NCI-H82 (cell line): ENCODE measurements around the gene ERCC5.
A peak's percentile ranks its signal among the peaks of the same experiment; 100 is the strongest.

Source experiments
- DNase-seq: peaks from one replicate; lab custom pipeline; 2025; lab: John Stamatoyannopoulos, UW

ERCC5 gene

DNA sequence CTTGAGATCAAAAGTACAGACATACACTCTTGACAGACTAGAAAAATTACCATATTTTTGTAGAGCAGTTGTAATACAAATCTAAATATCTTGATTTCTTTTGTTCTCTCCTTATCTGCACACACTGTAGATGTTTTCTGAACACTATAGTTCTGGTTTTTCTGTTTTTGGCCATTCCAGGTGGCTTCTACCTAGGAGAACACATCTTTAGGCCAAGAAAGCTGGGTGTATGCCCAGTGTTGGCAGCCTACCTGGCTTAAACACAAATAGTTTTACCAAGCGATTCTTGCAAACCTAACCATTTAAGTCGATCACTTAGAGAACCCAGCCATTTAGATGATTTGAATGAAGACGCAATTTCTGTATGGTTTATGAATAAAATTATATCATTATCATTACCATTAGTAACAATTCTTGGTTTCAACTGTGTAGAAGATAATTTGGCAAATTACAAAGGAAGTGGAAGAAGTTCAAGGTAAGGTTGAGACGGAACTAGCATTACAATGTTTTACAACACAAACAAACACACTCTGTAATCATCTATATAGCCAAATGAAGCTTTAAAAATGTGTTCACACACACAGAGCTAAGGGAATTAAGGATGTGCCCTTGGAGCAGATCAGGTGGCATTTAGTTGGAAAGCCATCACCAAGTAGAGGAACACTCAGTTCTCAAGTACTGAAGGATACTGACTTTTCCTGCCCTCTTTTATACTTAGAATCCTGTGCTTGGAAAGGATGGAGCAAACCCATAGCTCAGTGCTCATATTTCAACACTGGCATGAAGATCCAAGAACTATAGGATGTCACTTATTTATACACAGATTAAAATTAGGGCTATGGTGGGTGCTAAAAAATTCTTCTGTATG lies 36.2 kb downstream of the ERCC5 start:
- no peak for DNase-seq

- no peak for DNase-seq
Observed at GRCh38 chr13:102892503-102892902, 46.7 kb downstream of the ERCC5 start.

DNA sequence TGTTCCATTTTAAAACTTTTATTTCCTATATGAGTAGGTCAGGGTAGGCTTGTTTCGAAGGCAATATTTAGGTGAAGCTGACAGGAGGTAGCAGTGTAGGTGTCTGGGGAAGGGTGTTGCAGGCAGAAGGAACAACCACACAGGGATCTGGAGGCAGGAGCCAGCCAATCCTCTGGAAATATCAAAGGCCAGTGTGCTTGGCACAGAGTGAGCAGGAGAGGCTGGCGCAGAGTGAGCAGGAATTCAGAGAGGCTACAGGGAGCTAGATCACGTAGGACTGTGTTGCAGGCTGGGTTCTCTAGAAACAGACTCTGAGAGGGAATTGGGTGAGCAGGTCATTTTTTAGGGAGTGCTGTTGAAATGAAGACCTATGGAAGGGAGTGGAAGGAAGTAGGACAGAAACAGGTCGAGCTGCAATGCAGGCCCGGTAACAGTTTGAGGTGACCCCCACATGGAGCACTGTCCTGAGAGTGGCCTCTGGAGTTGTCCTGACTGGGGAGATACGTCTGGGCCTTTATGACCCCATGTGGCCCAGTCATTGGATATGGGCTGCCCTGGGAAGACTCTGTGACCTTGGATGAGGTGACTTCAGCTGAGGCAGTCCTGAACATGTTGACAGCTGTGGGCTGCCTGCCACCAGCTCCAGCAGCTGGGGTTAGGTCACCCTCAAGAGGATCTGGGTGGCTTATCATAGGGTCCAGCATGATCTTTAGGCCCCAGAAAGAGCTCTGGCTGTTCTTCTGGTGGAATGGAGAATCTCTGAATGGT lies 51.7 kb downstream of the ERCC5 start:
- no peak for DNase-seq

- DNase-seq, result no peak
Observed at GRCh38 chr13:102900193-102900608, 54.4 kb downstream of the ERCC5 start.

DNA sequence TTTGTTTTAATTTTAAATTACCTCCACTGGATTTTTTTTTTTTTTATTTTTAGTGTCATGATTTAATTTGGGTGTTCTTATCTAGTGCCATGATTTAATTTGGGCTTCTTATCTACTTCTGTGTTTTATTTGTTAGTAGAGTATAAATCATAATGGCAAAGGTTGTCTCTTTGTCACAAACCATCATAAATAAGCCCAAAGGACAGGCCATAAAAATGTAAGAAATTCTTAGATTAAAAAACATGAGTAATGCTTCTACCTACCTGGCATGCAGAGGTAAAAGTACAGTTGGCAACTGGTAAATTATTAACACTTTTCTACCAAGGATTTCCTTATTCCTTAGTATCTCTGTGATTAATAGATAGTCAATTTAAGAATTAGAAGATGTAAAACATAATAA lies 55.2 kb downstream of the ERCC5 start:
- DNase-seq, result no peak

DNA sequence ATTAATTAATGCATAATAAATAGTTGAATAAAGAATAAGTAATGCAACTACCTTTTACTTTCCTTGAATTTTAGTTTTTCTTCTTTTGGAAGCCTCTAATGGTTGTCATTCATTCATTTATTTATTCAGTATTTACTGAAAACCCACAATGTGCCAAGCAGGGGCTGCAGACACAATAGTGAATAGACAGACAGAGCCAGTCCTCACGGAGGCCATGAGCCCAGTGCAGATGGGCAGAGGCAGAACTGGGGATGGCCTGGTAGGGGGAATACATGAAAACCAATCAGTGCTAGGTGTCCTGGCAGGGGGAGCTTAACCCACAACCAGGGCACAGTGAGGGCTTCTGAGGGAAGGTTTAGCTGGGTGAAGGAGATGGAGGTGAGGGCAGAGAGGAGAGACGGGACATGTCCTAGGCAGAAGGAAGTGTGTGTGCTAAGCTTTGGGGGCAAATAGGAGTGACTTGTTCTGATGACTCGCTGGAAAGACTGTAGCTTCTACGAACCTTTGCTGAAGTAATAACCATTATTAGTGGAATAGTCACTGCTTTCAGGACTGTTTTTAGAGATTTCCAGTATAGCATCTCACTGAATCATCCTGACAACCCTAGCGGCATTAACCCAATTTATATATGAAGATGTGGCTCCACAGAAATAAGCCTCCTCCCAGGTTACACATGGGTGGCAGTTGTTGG lies 55.9 kb downstream of the ERCC5 start:
- no peak for DNase-seq

DNA sequence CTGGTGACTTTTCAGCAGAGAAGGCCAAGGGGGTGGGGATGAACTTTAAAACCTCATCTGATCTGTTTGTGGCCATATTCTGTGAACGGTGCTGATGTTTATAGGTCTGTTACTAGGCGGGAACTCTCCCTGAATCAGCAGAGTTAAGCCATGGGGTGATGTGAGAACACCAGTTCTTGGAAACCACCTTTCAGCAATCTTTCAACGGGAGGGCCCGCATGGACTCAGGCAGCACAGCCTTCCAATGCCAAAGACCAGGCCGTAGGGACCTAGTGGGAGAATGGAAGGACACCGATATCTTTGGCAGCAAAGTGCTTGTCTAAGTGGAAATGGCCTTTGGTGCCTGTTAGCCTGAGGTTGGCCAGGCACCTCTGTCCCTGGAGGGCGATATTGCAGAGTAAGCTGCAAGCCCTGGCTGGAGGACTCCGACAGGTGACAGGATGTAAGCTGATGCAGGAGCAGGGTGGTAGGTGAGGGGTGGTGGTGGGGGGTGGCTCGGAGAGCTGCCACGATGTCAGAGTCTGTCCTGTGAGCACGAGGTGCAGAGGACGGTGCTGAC lies 57.0 kb downstream of the ERCC5 start:
- DNase-seq, result no peak

DNA sequence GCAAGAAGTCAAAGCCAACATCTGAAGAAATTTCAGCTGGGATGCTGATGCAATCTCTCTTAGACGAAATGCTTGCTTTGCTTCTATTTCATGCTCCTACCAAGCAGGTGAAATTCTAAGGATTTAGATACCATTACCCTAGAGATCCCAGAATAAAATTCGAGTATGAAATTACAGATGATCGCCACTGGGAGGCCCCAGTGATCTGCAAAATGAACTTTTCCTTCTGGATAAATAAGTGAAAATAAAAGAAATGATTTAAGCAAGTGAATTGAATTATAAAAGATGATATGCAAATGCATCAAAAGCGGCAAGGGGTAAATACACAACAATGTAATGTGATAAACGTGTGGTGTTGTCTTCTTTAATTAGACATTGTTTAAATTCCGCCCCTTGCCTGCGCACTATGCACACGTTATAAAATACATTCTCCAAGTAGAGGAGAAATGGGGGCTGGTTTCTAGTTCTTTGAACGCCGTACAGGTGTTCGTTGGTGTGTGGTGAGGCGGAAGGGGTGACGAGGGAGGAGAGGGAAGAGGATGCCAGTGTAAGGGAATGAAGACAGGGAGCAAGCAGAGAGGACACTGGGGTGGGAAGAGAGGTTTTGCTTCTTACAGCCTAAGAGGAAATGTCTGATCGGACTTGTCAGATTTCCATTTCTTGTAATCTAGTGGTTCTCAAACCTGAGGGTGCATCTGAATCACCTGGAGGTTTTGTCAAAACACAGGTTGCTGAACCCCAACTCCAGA lies 58.0 kb downstream of the ERCC5 start:
- DNase-seq, result peak; percentile 44

GRCh38 chr13:102904408-102904862 lies 58.6 kb downstream of the ERCC5 start:
- DNase-seq, result no peak

DNA sequence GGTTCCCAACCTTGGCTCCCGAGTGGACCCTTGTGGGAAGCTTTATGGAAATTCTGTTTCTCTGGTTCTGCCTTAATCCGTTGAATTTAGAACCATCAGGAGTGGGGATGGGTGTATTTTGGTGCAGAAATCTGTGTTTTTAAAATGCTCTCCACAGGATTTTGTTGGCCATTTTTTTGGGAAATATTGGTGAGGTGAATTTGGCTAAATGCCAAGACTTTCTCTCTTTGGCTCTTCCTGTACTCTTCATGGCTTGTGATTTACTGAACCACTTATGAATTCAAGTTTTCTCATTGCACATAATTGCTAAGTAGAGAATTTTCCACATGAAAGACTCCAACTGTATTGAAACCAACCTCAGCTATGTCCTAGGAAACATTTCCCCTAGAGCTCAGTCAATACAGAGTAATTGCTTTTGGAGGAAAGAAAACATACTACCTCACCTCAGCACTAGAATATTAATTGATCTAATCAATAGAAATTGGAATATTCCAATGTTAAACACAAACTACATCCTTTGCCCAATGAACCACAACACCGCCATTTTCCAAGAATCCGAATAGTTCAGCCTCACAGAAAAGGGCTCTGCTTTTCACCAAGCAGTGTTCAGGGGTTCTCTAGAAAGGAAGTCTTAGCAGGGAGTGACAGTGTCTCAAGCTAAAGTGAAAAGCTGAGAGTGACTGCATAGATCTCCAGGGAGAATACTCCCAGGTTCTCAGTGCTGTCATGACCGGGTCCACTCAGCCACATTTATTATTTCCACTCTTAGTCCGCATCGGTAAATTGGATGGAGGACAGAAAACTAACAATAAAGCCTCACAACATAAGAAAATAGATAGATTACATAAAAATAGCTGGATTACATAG lies 60.3 kb downstream of the ERCC5 start:
- DNase-seq, result no peak

- no peak for DNase-seq
Observed at GRCh38 chr13:102907016-102907756, 61.4 kb downstream of the ERCC5 start.

DNA sequence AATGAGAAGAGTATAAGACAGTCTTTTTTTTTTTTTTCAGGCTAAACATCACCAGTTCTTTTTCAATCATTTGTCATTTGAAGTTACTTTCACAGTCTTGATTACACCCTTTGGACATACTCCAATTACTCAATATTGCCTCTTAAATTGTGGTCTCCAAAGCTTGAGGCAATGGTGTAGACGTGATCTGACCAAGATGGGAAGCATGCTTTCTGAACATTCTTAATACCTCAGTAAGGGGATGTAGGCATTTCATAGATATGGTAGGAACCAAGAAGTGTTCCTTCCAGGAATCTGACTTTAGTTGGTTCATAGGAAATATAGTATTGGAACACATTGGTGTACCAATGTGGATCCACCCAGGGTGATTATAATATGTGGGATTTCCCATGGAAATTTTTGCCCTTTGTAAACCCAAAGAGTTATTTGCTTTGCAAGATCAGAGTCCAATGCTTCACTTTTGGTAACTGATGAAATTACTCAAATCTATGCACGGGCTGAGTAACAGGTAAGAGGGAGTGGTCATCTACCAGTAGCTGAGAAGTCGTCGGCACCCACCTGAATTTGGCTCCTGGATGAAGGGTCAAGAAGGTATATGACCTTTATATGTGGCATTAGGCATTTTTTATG lies 62.2 kb downstream of the ERCC5 start:
- no peak for DNase-seq

DNA sequence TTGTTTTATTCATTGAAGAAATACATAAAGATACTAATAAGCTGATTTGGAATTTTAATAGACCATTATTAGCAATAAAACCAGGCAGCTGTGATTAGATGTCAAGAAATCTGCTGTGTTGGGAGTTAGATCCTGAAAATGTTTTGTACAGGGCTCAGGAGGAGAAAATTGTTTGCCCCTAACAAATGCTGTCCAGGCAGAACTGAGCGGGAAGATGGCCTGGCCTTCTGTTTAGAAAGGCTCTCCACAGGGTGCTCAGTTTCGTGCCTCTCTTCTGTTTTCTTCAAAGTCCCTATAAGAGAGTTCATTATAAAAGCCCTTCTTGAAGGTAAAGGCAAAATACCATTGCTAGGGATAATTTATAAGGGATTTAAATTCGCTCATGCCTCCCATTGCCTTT lies 64.1 kb downstream of the ERCC5 start:
- no peak for DNase-seq

DNA sequence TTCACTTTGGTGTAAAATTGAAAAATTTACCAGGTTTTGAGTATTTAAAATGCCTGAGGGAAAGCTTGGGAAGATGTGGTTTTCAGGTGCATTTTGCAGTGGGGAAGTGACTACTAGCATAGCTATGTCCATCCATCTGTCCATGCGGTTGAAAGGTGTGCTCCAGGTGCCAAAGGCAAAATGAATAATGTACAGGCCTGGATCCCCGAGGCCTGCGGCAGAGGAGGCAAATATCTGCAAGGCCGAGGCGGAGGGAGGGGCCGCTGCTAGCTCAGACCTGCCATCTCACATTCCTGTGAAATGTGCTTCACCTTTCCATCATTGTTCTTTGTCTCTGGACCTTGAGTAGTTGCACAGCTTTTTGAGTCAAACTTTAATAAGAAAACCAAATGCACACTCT lies 65.5 kb downstream of the ERCC5 start:
- DNase-seq, result no peak

DNA sequence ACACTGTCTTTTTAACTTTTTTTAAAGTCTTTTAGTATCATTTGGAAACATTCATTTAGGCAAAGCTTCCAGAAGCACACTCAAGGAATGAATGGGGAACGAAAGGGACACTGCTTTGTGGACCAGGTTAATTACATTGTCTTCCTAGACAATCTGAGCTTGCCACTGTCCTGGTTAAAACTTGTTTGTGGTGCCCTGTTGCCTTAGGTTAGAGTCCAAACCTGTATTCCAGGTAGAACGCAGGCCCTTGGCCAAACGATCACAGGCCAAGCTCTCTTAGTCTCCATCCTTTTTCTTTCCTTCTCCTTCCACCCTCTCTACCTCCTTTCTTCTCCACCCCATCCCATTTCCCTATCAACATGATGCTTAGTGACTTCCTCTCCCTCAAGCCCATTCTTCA lies 66.8 kb downstream of the ERCC5 start:
- DNase-seq, result no peak

- DNase-seq, result peak; percentile 36
Observed at GRCh38 chr13:102913914-102914313, 68.1 kb downstream of the ERCC5 start.

DNA sequence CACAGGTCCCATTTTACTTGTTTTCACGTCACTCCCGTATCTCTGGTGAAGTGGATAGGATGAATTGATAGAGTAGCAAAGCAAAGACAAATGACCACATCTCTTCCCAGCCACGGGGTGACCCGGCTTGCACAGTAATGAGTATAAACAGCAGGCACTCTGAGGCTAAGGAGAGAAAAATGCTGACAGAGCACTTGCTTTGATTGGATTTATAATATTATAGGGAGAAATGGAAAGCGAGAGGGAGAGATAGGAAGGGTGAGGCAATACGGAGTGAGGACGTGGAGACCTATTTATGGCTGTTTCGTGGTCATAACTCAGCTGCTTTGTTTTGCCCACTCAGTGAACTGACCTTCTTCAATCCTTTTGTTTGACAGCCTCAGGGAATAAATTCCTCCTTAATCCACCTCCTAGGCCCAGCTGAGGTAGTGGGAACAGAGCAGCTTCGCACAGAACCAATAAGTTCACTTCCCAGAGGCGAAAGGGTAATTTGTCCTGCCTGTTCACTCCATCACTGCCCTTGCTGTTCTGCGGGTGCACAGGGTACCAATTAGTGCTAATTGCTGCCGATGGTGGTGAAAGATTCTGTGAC lies 68.6 kb downstream of the ERCC5 start:
- peak; percentile 18 for DNase-seq

GRCh38 chr13:102915393-102915930 lies 69.6 kb downstream of the ERCC5 start:
- no peak for DNase-seq

GRCh38 chr13:102917019-102917418 lies 71.2 kb downstream of the ERCC5 start:
- no peak for DNase-seq
